HepG2 (cell line): ENCODE measurements around the gene NLE1. TPM values are rescaled to one million over a fixed set of nuclear protein-coding genes. Genes with fewer than 3 reads are reported as not detected.

Experiments used
- ATAC-seq: fragments of 200-7000 bp; cut with Tn5 transposase; 3 replicates; pipeline ENCODE4 v1.9.1; 2020; ENCODE audit warnings: mild to moderate bottlenecking, moderate library complexity
- BruUV-seq: library from RNA; stranded (reverse); fragments of 400-500 nt; replicated peaks from 2 replicates; lab custom pipeline; 2021; lab: Mats Ljungman, UMichigan
- CTCF ChIA-PET: fragments of 300-600 bp; formaldehyde crosslinking; extraction: SDS; loops from one replicate; lab custom pipeline; 2021; ENCODE audit warnings: low total read pairs, inconsistent platforms, low intra/inter-chr PET ratio; lab: Yijun Ruan, JAX
- POLR2A ChIA-PET: fragments of 350-600 bp; sonication (Branson Sonifier 250); formaldehyde crosslinking; loops from one replicate; lab custom pipeline; 2020; ENCODE audit warnings: antibody characterized with exemption, inconsistent platforms; lab: Yijun Ruan, JAX
- DNase-seq: peaks from one replicate; pipeline ENCODE4 v3.0.0-alpha.2; 2015; ENCODE audit warnings: low spot score
- FAIRE-seq: peaks from 3 replicates; lab custom pipeline; 2011; peaks lifted over from hg19 to GRCh38; lab: Jason Lieb, UNC
- H2AFZ ChIP-seq: one replicate; pipeline ENCODE4 v1.6.1; 2011; ENCODE audit warnings: low read length, inconsistent platforms
- H3K27ac ChIP-seq: fragments of 300-600 bp; 3 replicates; pipeline ENCODE4 v1.8.0; 2011; ENCODE audit warnings: mixed run types, mild to moderate bottlenecking, mixed read lengths, low read length, inconsistent platforms; ENCODE audit not compliant: insufficient read depth; ENCODE audit errors: extremely low read length
- H3K27me3 ChIP-seq, 2 experiments: fragments of 200-600 bp in 1 of 2; 2 replicates in 1 of 2; 3 replicates in 1 of 2; pipeline versions ENCODE4 v1.6.0 to v1.8.0; 2011; ENCODE audit warnings: low read length in 2 of 2, mild to moderate bottlenecking in 2 of 2, moderate library complexity in 2 of 2, inconsistent platforms in 1 of 2; ENCODE audit not compliant: insufficient read depth in 2 of 2, control insufficient read depth in 1 of 2
- H3K36me3 ChIP-seq, 2 experiments: fragments of 200-600 bp in 1 of 2; replicated peaks in 1 of 2; 2 replicates in 1 of 2; 3 replicates in 1 of 2; pipeline versions ENCODE4 v1.5.1 to v1.8.0; 2011; ENCODE audit warnings: low read length in 2 of 2, inconsistent platforms in 1 of 2; ENCODE audit not compliant: insufficient read depth in 2 of 2, control insufficient read depth in 1 of 2
- H3K4me1 ChIP-seq: 2 replicates; pipeline ENCODE4 v1.5.1; 2012; ENCODE audit warnings: low read length, inconsistent platforms; ENCODE audit not compliant: insufficient read depth
- H3K4me2 ChIP-seq: 2 replicates; pipeline ENCODE4 v1.6.0; 2011; ENCODE audit warnings: low read depth, low read length, inconsistent platforms
- H3K4me3 ChIP-seq, 3 experiments: fragments of 200-600 bp in 1 of 3; sonication (generic), shearing (Covaris generic) in 1 of 3; replicated peaks in 1 of 3; 2 replicates each; pipeline ENCODE4 v1.5.1; 2011 to 2016; ENCODE audit warnings: low read length in 3 of 3, inconsistent platforms in 2 of 3, low read depth in 2 of 3, mild to moderate bottlenecking in 2 of 3, control low read depth in 1 of 3, mixed read lengths in 1 of 3; ENCODE audit not compliant: insufficient read depth in 1 of 3
- H3K79me2 ChIP-seq: one replicate; pipeline ENCODE4 v1.6.1; 2011; ENCODE audit warnings: low read length, inconsistent platforms; ENCODE audit not compliant: insufficient read depth
- H3K9ac ChIP-seq: 2 replicates; pipeline ENCODE4 v1.6.0; 2011; ENCODE audit warnings: mild to moderate bottlenecking, low read depth, low read length, inconsistent platforms; ENCODE audit not compliant: insufficient read depth
- H3K9me3 ChIP-seq: 2 replicates; pipeline ENCODE4 v1.5.1; 2012; ENCODE audit warnings: mild to moderate bottlenecking, low read length
- H4K20me1 ChIP-seq: 2 replicates; pipeline ENCODE4 v1.6.0; 2011; ENCODE audit warnings: inconsistent platforms, mild to moderate bottlenecking, low read length, moderate library complexity; ENCODE audit not compliant: insufficient read depth
- E2F2 ChIP-seq: sonication (generic); formaldehyde crosslinking; IDR thresholded peaks from 2 replicates; pipeline ENCODE4 v1.4.0; 2020; ENCODE audit warnings: missing genetic modification reagents, borderline replicate concordance
- RBFOX2 ChIP-seq: fragments of 200-400 bp; formaldehyde crosslinking; IDR thresholded peaks from 2 replicates; pipeline ENCODE4 v1.6.1; 2017; ENCODE audit warnings: low read depth, mild to moderate bottlenecking, low read length
- ZFP36L1 ChIP-seq: sonication (generic); formaldehyde crosslinking; IDR thresholded peaks from 2 replicates; pipeline ENCODE4 v1.8.0; 2022; ENCODE audit warnings: mild to moderate bottlenecking, missing genetic modification reagents, moderate library complexity
- ZNF224 ChIP-seq: sonication (generic); formaldehyde crosslinking; IDR thresholded peaks from 2 replicates; pipeline ENCODE4 v1.5.0; 2020; ENCODE audit warnings: mild to moderate bottlenecking, missing genetic modification reagents
- ZNF605 ChIP-seq: sonication (generic); formaldehyde crosslinking; IDR thresholded peaks from 2 replicates; pipeline ENCODE4 v1.8.0; 2022; ENCODE audit warnings: mild to moderate bottlenecking, missing genetic modification reagents
- ZNF691 ChIP-seq: sonication (generic); formaldehyde crosslinking; IDR thresholded peaks from 2 replicates; pipeline ENCODE4 v1.4.0; 2020; ENCODE audit warnings: missing genetic modification reagents, low read depth, mild to moderate bottlenecking, borderline replicate concordance
- ZNF75D ChIP-seq: sonication (generic); formaldehyde crosslinking; IDR thresholded peaks from 2 replicates; pipeline ENCODE4 v1.8.1; 2023; ENCODE audit warnings: missing genetic modification reagents, mild to moderate bottlenecking, borderline replicate concordance
- ZNF83 ChIP-seq: sonication (generic); formaldehyde crosslinking; IDR thresholded peaks from 2 replicates; pipeline ENCODE4 v1.4.0; 2020; ENCODE audit warnings: missing genetic modification reagents, mild to moderate bottlenecking, borderline replicate concordance
- WGBS: methylation state at CpG from one replicate; pipeline ENCODE4 v1.1.6; 2017; ENCODE audit warnings: low lambda C conversion rate; 5-methylcytosine and 5-hydroxymethylcytosine counted together
- in situ Hi-C: cut with HindIII; loops from 2 replicates; pipeline ENCODE4 v1.10.0; 2017; ENCODE audit warnings: low pct_unique_long_range_greater_than_20kb; ENCODE audit not compliant: extremely low pct_ligation_motif_present
- intact Hi-C: fragments of 100-400 bp; cut with micrococcal nuclease; formaldehyde crosslinking; loops from one replicate; pipeline ENCODE4 v1.10.0; 2022; ENCODE audit not compliant: unreplicated experiment
- polyA plus RNA-seq, 8 experiments: library from polyadenylated mRNA; depleted of rRNA in 3 of 8; stranded (reverse) in 7 of 8; unstranded in 1 of 8; fragments of >200 nt; fragmentation: Illumina TruSeq in 4 of 8; extraction: Trizol in 4 of 8; gene quantifications; 2 replicates each; pipeline versions ENCODE4 v1.2.1 to v1.2.3, GENCODE V29; 2011 to 2016; ENCODE audit warnings: low read depth in 4 of 8, missing spikeins in 1 of 8, mixed read lengths in 1 of 8; ENCODE audit not compliant: insufficient read depth in 1 of 8
- total RNA-seq, 5 experiments: library from RNA; depleted of rRNA; stranded (reverse); fragments of >200 nt; fragmentation: Illumina TruSeq; extraction: Trizol; gene quantifications; 2 replicates each; pipeline ENCODE4 v1.2.3, GENCODE V29; 2016; ENCODE audit warnings: low read depth in 1 of 5

NLE1 gene
- total and polyA plus RNA-seq, 2 of the 13 experiments (the other 11 are each of a cell fraction or from before 2014, with no cell fraction given) = 20.3 to 34.5 TPM

GRCh38 chr17:35135322-35135721 lies 6.8 kb downstream of the NLE1 start (continued):
- TF ChIP-seq ZNF83 (CRISPR knock-in tag) (no peak), ZFP36L1 (no peak), ZNF75D (CRISPR knock-in tag) (no peak), ZNF224 (no peak), E2F2 (no peak), ZNF605 (CRISPR knock-in tag) (no peak)

GRCh38 chr17:35132816-35133550 lies 9.1 kb downstream of the NLE1 start:
- Histone ChIP-seq H3K79me2 (no peaks in the 10 kb centered on the region), H3K4me1 (no peaks in the 10 kb centered on the region), H3K36me3 (peaks cover 24 to 64% of the 10 kb centered on the region in 2 experiments), H4K20me1 (no peaks in the 10 kb centered on the region), H3K4me2 (no peak overlapping the region), H3K4me3 (no peak overlapping the region), H2AFZ (no peak overlapping the region), H3K27ac (no peak overlapping the region), H3K9me3 (no peaks in the 10 kb centered on the region), H3K9ac (no peak overlapping the region), H3K27me3 (no peaks in the 10 kb centered on the region)
- WGBS = 99% methylated on average over 19 of the region's 22 CpGs
- intact Hi-C loops (no loop called here), in situ Hi-C loops (no loop called here)
- no peak for FAIRE-seq
- ATAC-seq = no peak
- no peak for DNase-seq
- BruUV-seq = no TSS peak
- no peak for TF ChIP-seq ZNF691 (CRISPR knock-in tag)
- 0 out of 2 replicates have a peak, but pooled peaks have one; percentile 28 for TF ChIP-seq RBFOX2
- CTCF ChIA-PET = no interaction called here
- POLR2A ChIA-PET = no interaction called here
